Neuronal stem cell (in vitro differentiated cells): Measurements from ENCODE around the gene PPFIA1.

ENCODE experiments used
- DNase-seq: peaks from one replicate; pipeline ENCODE4 v3.0.0-alpha.2; 2013; ENCODE audit warnings: low spot score
- H2AFZ ChIP-seq: one replicate; pipeline ENCODE4 v1.6.1; 2013; ENCODE audit warnings: mild to moderate bottlenecking, low read length, inconsistent platforms
- H2AK5ac ChIP-seq: 2 replicates; pipeline ENCODE4 v1.6.1; 2013; ENCODE audit warnings: low read depth, mild to moderate bottlenecking, inconsistent platforms, low read length, moderate library complexity, mixed read lengths
- H2BK120ac ChIP-seq: 2 replicates; pipeline ENCODE4 v1.6.1; 2013; ENCODE audit warnings: low read depth, mild to moderate bottlenecking, inconsistent platforms, low read length, moderate library complexity, mixed read lengths
- H2BK12ac ChIP-seq: one replicate; pipeline ENCODE4 v1.6.1; 2013; ENCODE audit warnings: low read length, inconsistent platforms
- H2BK15ac ChIP-seq: 2 replicates; pipeline ENCODE4 v1.6.1; 2013; ENCODE audit warnings: mild to moderate bottlenecking, low read length, inconsistent platforms, mixed read lengths
- H2BK5ac ChIP-seq: one replicate; pipeline ENCODE4 v1.6.1; 2013; ENCODE audit warnings: inconsistent platforms, mild to moderate bottlenecking, low read length, moderate library complexity
- H3K14ac ChIP-seq: one replicate; pipeline ENCODE4 v1.6.1; 2013; ENCODE audit warnings: low read length, inconsistent platforms
- H3K18ac ChIP-seq: 2 replicates; pipeline ENCODE4 v1.6.1; 2013; ENCODE audit warnings: low read length, inconsistent platforms
- H3K23ac ChIP-seq: 2 replicates; pipeline ENCODE4 v1.6.1; 2013; ENCODE audit warnings: low read depth, mild to moderate bottlenecking, mixed read lengths, low read length, inconsistent platforms; ENCODE audit not compliant: poor library complexity
- H3K27ac ChIP-seq: replicated peaks from 3 replicates; pipeline ENCODE4 v1.5.1; 2013; ENCODE audit warnings: low read length, inconsistent platforms
- H3K27me3 ChIP-seq, 3 experiments: 2 replicates each; pipeline ENCODE4 v1.6.1; 2013; ENCODE audit warnings: low read length in 3 of 3, mild to moderate bottlenecking in 2 of 3, inconsistent platforms in 1 of 3, low read depth in 1 of 3, mixed read lengths in 1 of 3, moderate library complexity in 1 of 3; ENCODE audit not compliant: control insufficient read depth in 3 of 3, insufficient read depth in 3 of 3
- H3K36me3 ChIP-seq, 2 donors: replicated peaks in 1 of 2; 2 replicates each; pipeline ENCODE4 v1.6.1; 2013; ENCODE audit warnings: low read length in 2 of 2; ENCODE audit not compliant: control insufficient read depth in 2 of 2, insufficient read depth in 2 of 2
- H3K4ac ChIP-seq: 2 replicates; pipeline ENCODE4 v1.6.1; 2013; ENCODE audit warnings: inconsistent platforms, mild to moderate bottlenecking, low read length, moderate library complexity
- H3K4me1 ChIP-seq, 2 donors: 1 replicate in 1 of 2; 2 replicates in 1 of 2; pipeline ENCODE4 v1.6.1; 2013; ENCODE audit warnings: low read length in 2 of 2, low read depth in 1 of 2; ENCODE audit not compliant: control insufficient read depth in 2 of 2, insufficient read depth in 1 of 2
- H3K4me2 ChIP-seq: one replicate; pipeline ENCODE4 v1.6.1; 2013; ENCODE audit warnings: mild to moderate bottlenecking, low read length, inconsistent platforms; ENCODE audit not compliant: insufficient read depth, poor library complexity, severe bottlenecking
- H3K4me3 ChIP-seq, 2 donors: 2 replicates each; pipeline ENCODE4 v1.5.1; 2013; ENCODE audit warnings: low read length in 2 of 2, mild to moderate bottlenecking in 2 of 2, inconsistent platforms in 1 of 2, moderate library complexity in 1 of 2
- H3K79me1 ChIP-seq: one replicate; pipeline ENCODE4 v1.6.1; 2013; ENCODE audit warnings: low read depth, mild to moderate bottlenecking, inconsistent platforms, low read length, moderate library complexity
- H3K9ac ChIP-seq: one replicate; pipeline ENCODE4 v1.6.1; 2013; ENCODE audit warnings: mild to moderate bottlenecking, low read depth, low read length, inconsistent platforms; ENCODE audit not compliant: poor library complexity
- H3K9me3 ChIP-seq, 2 donors: replicated peaks in 1 of 2; 2 replicates each; pipeline versions ENCODE3 to v1.6.1; 2013; ENCODE audit warnings: low read length in 2 of 2, mild to moderate bottlenecking in 2 of 2, inconsistent platforms in 1 of 2, low read depth in 1 of 2, mixed read lengths in 1 of 2, moderate library complexity in 1 of 2; ENCODE audit not compliant: control insufficient read depth in 2 of 2, insufficient read depth in 1 of 2
- H4K8ac ChIP-seq: one replicate; pipeline ENCODE4 v1.6.1; 2013; ENCODE audit warnings: low read depth, mild to moderate bottlenecking, inconsistent platforms, low read length, moderate library complexity
- H4K91ac ChIP-seq: one replicate; pipeline ENCODE4 v1.6.1; 2013; ENCODE audit warnings: low read length, low read depth, mild to moderate bottlenecking, inconsistent platforms; ENCODE audit not compliant: poor library complexity
- WGBS, 2 donors: extraction: QIAGEN DNeasy Blood & Tissue Kit; methylation state at CpG; one replicate each; pipeline ENCODE4 v1.1.7; 2013; ENCODE audit warnings: missing lambda C conversion rate in 2 of 2, mixed read lengths in 1 of 2; ENCODE audit not compliant: insufficient read length in 2 of 2, insufficient replicate concordance in 1 of 2; ENCODE audit errors: extremely low coverage in 2 of 2; 5-methylcytosine and 5-hydroxymethylcytosine counted together

PPFIA1 gene

DNA sequence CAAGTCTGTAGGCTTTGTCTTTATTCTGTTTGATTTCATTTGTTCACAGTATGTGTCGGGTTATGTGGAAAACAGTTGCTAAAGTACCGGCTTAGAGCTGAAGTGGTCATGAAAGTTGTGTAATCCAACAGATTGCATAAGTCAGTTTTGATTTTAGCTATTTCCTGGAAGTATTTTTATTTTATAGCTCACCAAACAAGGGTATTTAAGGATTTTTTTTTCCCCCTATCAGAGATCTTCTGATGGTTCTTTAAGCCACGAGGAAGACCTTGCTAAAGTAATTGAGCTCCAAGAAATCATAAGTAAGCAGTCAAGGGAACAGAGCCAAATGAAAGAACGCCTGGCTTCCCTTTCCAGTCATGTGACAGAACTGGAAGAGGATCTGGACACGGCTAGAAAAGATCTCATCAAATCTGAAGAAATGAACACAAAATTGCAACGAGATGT lies 55.9 kb downstream of the PPFIA1 start:
- Histone ChIP-seq H3K9me3 (no peaks in the 10 kb centered on the region), H3K4ac (no peak overlapping the region), H3K18ac (no peak overlapping the region), H3K9ac (no peak overlapping the region), H3K14ac (no peak overlapping the region), H3K27me3 (no peaks in the 10 kb centered on the region), H3K4me3 (no peak overlapping the region), H2BK120ac (no peak overlapping the region), H3K27ac (no peak overlapping the region), H2BK15ac (no peak overlapping the region), H2AK5ac (no peak overlapping the region), H3K23ac (no peak overlapping the region), H2BK12ac (no peak overlapping the region), H4K8ac (no peak overlapping the region), H3K79me1 (peaks cover 3% of the 10 kb centered on the region), H3K4me2 (no peak overlapping the region), H4K91ac (no peak overlapping the region), H3K4me1 (peaks cover 17 to 28% of the 10 kb centered on the region in 2 donors), H2AFZ (no peak overlapping the region), H3K36me3 (peaks cover 10 to 67% of the 10 kb centered on the region in 2 donors), H2BK5ac (no peak overlapping the region)
- no peak for DNase-seq
- WGBS, 2 donors = no CpG with 5 or more reads among the region's 6 CpGs

DNA sequence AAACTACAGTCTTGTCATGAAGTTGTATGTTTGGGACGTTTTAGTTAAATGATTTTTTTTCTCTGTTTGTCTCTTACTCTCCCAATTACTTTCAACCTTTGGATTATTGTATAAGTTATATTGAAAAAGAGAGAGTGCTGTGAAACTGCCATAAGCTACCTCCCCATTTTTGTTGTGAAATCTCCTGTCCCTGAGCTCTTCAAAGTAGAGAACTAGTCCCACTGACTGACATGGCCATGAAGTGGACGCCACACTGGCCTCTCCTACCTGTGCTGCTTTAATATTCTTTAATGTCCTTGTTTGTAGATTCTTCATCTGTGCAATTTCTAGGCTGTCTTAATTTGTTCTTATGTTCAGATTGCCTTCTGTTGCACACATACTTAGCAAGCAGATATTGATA lies 56.3 kb downstream of the PPFIA1 start:
- Histone ChIP-seq H3K27ac (no peak overlapping the region), H2AFZ (no peak overlapping the region)

GRCh38 chr11:70327717-70328116 lies 57.2 kb downstream of the PPFIA1 start:
- no peak overlapping the region for H2BK5ac ChIP-seq
- H2AFZ ChIP-seq = no peak overlapping the region
- H3K4me3 ChIP-seq = no peak overlapping the region
- no peak overlapping the region for H2BK15ac ChIP-seq
- H4K8ac ChIP-seq = no peak overlapping the region
- no peaks in the 10 kb centered on the region for H3K27me3 ChIP-seq
- no peak overlapping the region for H3K9ac ChIP-seq
- no peak overlapping the region for H3K4me2 ChIP-seq
- H3K14ac ChIP-seq = no peak overlapping the region
- H2AK5ac ChIP-seq = no peak overlapping the region
- H2BK120ac ChIP-seq = no peak overlapping the region
- peaks cover 3% of the 10 kb centered on the region for H3K79me1 ChIP-seq
- H3K18ac ChIP-seq = no peak overlapping the region
- no peak overlapping the region for H2BK12ac ChIP-seq
- WGBS, 2 donors = no CpG with 5 or more reads among the region's 10 CpGs
- H4K91ac ChIP-seq = no peak overlapping the region
- H3K23ac ChIP-seq = no peak overlapping the region
- no peak overlapping the region for H3K27ac ChIP-seq
- H3K4ac ChIP-seq = no peak overlapping the region
- DNase-seq = no peak
- H3K36me3 ChIP-seq = peaks cover 16 to 78% of the 10 kb centered on the region in 2 donors
- peaks cover 13 to 24% of the 10 kb centered on the region in 2 donors for H3K4me1 ChIP-seq
- H3K9me3 ChIP-seq = no peaks in the 10 kb centered on the region

More for the DNA sequence above, 56.3 kb downstream of the PPFIA1 start:
- H3K23ac ChIP-seq = no peak overlapping the region
- peaks cover 17 to 28% of the 10 kb centered on the region in 2 donors for H3K4me1 ChIP-seq
- no peak for DNase-seq
- no peak overlapping the region for H3K18ac ChIP-seq
- no peak overlapping the region for H2BK12ac ChIP-seq
- H3K4me2 ChIP-seq = no peak overlapping the region
- H3K14ac ChIP-seq = no peak overlapping the region
- no peak overlapping the region for H2BK120ac ChIP-seq
- H3K4me3 ChIP-seq = no peak overlapping the region
- no peaks in the 10 kb centered on the region for H3K27me3 ChIP-seq
- H3K9ac ChIP-seq = no peak overlapping the region
- no CpG with 5 or more reads among the region's 2 CpGs for WGBS, 2 donors
- H3K79me1 ChIP-seq = peaks cover 3% of the 10 kb centered on the region
- H2AK5ac ChIP-seq = no peak overlapping the region
- no peak overlapping the region for H4K8ac ChIP-seq
- H2BK5ac ChIP-seq = no peak overlapping the region
- no peak overlapping the region for H2BK15ac ChIP-seq
- no peaks in the 10 kb centered on the region for H3K9me3 ChIP-seq
- peaks cover 12 to 71% of the 10 kb centered on the region in 2 donors for H3K36me3 ChIP-seq
- no peak overlapping the region for H3K4ac ChIP-seq
- H4K91ac ChIP-seq = no peak overlapping the region

- H3K36me3 ChIP-seq = peaks cover 24 to 85% of the 10 kb centered on the region in 2 donors
- no peak overlapping the region for H2BK5ac ChIP-seq
- peaks cover 5 to 16% of the 10 kb centered on the region in 2 donors for H3K4me1 ChIP-seq
- no peak overlapping the region for H2BK15ac ChIP-seq
- no peak overlapping the region for H3K9ac ChIP-seq
- no peak overlapping the region for H3K18ac ChIP-seq
- H3K4me2 ChIP-seq = no peak overlapping the region
- H3K4me3 ChIP-seq = no peak overlapping the region
- WGBS, 2 donors = no CpG with 5 or more reads among the region's 4 CpGs
- H3K4ac ChIP-seq = no peak overlapping the region
- H2AFZ ChIP-seq = no peak overlapping the region
- no peak overlapping the region for H3K27ac ChIP-seq
- no peaks in the 10 kb centered on the region for H3K27me3 ChIP-seq
- H2BK12ac ChIP-seq = no peak overlapping the region
- H4K91ac ChIP-seq = no peak overlapping the region
- no peak overlapping the region for H4K8ac ChIP-seq
- no peaks in the 10 kb centered on the region for H3K9me3 ChIP-seq
- H2BK120ac ChIP-seq = no peak overlapping the region
- H3K14ac ChIP-seq = no peak overlapping the region
- no peaks in the 10 kb centered on the region for H3K79me1 ChIP-seq
- no peak overlapping the region for H3K23ac ChIP-seq
- DNase-seq = no peak
- no peak overlapping the region for H2AK5ac ChIP-seq
Measured at GRCh38 chr11:70328556-70328955, 58.1 kb downstream of the PPFIA1 start.
